DOHH2 (cell line): Measurements from ENCODE around the gene EPS15.

Source experiments
- EZH2phosphoT487 ChIP-seq: fragments of 200-600 bp; sonication (generic); IDR thresholded peaks from 2 replicates; pipeline ENCODE4 v1.6.1; 2017; ENCODE audit warnings: borderline replicate concordance, mild to moderate bottlenecking, antibody characterized with exemption, low read length, moderate library complexity, mixed read lengths
- TF ChIP-seq, protein P1 (sequence below): fragments of 200-600 bp; sonication (generic); IDR thresholded peaks from one replicate; pipeline ENCODE4 v1.5.1; 2014; ENCODE audit warnings: antibody characterized with exemption, mild to moderate bottlenecking, low read depth, low read length; ENCODE audit not compliant: poor library complexity, severe bottlenecking

DNA sequence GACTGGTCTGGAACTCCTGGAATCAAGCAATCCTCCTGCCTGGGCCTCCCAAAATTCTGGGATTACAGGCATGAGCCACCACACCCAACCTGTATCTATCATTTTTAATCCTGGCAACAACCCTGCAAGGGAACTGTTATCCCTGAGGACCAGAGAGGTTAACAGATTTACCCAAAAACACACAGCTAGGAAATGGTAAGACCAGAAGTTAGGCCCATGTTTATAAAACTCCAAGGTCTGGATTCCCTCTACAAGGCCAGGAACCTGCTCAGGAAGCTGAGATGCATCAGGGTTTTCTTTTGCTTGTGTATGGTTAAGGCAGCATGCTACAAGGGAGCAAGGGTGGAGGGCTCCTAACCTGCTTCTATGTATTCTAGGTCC lies 170.9 kb downstream of the EPS15 start:
- TF ChIP-seq, protein P1, sequence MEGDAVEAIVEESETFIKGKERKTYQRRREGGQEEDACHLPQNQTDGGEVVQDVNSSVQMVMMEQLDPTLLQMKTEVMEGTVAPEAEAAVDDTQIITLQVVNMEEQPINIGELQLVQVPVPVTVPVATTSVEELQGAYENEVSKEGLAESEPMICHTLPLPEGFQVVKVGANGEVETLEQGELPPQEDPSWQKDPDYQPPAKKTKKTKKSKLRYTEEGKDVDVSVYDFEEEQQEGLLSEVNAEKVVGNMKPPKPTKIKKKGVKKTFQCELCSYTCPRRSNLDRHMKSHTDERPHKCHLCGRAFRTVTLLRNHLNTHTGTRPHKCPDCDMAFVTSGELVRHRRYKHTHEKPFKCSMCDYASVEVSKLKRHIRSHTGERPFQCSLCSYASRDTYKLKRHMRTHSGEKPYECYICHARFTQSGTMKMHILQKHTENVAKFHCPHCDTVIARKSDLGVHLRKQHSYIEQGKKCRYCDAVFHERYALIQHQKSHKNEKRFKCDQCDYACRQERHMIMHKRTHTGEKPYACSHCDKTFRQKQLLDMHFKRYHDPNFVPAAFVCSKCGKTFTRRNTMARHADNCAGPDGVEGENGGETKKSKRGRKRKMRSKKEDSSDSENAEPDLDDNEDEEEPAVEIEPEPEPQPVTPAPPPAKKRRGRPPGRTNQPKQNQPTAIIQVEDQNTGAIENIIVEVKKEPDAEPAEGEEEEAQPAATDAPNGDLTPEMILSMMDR: no peak
- no peak for TF ChIP-seq EZH2phosphoT487
